Ovary (tissue), 9 donors: ENCODE results near the gene LRCH2. TPM values are rescaled to one million over a fixed set of nuclear protein-coding genes. Genes with fewer than 3 reads are reported as not detected.

Experiments used
- DNase-seq, 5 donors: peaks; one replicate each; pipeline ENCODE4 v3.0.0-alpha.2; 2019 to 2020
- H3K27ac ChIP-seq, 2 donors: fragments of 200-600 bp; one replicate each; pipeline versions ENCODE4 v1.5.1 to v1.8.0; 2019 to 2022
- H3K27me3 ChIP-seq: fragments of 200-600 bp; one replicate; pipeline ENCODE4 v1.8.0; 2022
- H3K36me3 ChIP-seq: fragments of 200-600 bp; sonication (generic); one replicate; pipeline ENCODE4 v1.5.1; 2019
- H3K4me1 ChIP-seq: one replicate; pipeline ENCODE4 v1.8.1; 2013; ENCODE audit warnings: mild to moderate bottlenecking, moderate library complexity; ENCODE audit not compliant: insufficient read depth
- H3K4me3 ChIP-seq: fragments of 200-600 bp; sonication (generic); one replicate; pipeline ENCODE4 v1.5.1; 2017
- H3K9me3 ChIP-seq, 2 donors: fragments of 200-600 bp in 1 of 2; sonication (generic) in 1 of 2; one replicate each; pipeline versions ENCODE4 v1.5.1 to v1.8.1; 2013 to 2019; ENCODE audit warnings: mild to moderate bottlenecking in 1 of 2, moderate library complexity in 1 of 2
- CTCF ChIP-seq, 3 donors: fragments of 450-650 bp in 2 of 3; fragments of 200-600 bp in 1 of 3; IDR thresholded peaks; one replicate each; pipeline versions ENCODE4 v1.5.1 to v1.8.0; 2016 to 2022; ENCODE audit warnings: antibody characterized with exemption in 3 of 3, mild to moderate bottlenecking in 1 of 3
- EP300 ChIP-seq: sonication (generic); formaldehyde crosslinking; IDR thresholded peaks from one replicate; pipeline ENCODE4 v1.6.1; 2017; ENCODE audit warnings: antibody characterized with exemption
- POLR2A ChIP-seq: fragments of 450-650 bp; IDR thresholded peaks from one replicate; pipeline ENCODE4 v1.6.1; 2017; ENCODE audit warnings: antibody characterized with exemption, mild to moderate bottlenecking, moderate library complexity
- WGBS, 3 donors: extraction: QIAGEN DNeasy Blood & Tissue Kit in 1 of 3; methylation state at CpG; one replicate each; pipeline versions ENCODE4 v1.1.5 to v1.1.7; 2013 to 2017; 5-methylcytosine and 5-hydroxymethylcytosine counted together
- intact Hi-C, 4 donors: fragments of 100-400 bp; cut with DNase I; formaldehyde crosslinking; loops; one replicate each; pipeline versions ENCODE4 v1.11.0 to v1.15.1; 2022 to 2023
- polyA plus RNA-seq, 2 donors: library from polyadenylated mRNA; stranded (reverse); fragments of 200-250 nt in 1 of 2; fragments of 350-450 nt in 1 of 2; fragmentation: Illumina TruSeq in 1 of 2; extraction: RNeasy Lipid Tissue Mini Kit (QIAGEN cat#74804) in 1 of 2; gene quantifications; one replicate each; pipeline ENCODE4 v1.2.3, GENCODE V29; 2013 to 2014
- total RNA-seq, 7 donors: library from RNA; depleted of rRNA in 2 of 7; stranded (reverse); fragments of >200 nt in 2 of 7; fragmentation: NEBNext Ultra II Directional in 3 of 7; extraction: Animal tissue kit (Norgen Biotek cat#: 25700) in 3 of 7; gene quantifications; one replicate each; pipeline versions ENCODE4 v1.1.0 to v1.2.4, GENCODE V29; 2016 to 2023
- donor health status: DM: no; HTN: no; CAD: no; lungs with moderate emphysema.
- donor health status: DM: no; HTN: no; CAD: no.
- donor health status: Bipolar disorder and iron deficiency.
- donor health status: DM: yes; HTN: yes; CAD: no.
- donor health status: DM: no; HTN: no; CAD: no.
- donor health status: DM: yes; HTN: yes; CAD: no.

Gene LRCH2
- total and polyA plus RNA-seq, 9 donors = 5.2 to 13.3 (median 8.8) TPM

GRCh38 chrX:115183980-115184379, 49.9 kb downstream of the LRCH2 start:
- intact Hi-C loops = no loop called here
- Histone ChIP-seq H3K4me1 (no peaks in the 10 kb centered on the region), H3K27me3 (no peaks in the 10 kb centered on the region), H3K27ac (no peak overlapping the region), H3K9me3 (no peaks in the 10 kb centered on the region), H3K36me3 (no peaks in the 10 kb centered on the region), H3K4me3 (no peak overlapping the region)
- TF ChIP-seq POLR2A (no peak), EP300 (no peak), CTCF (IDR thresholded peaks at IDR 0.05) (no peak)
- 56 to 64% (median 62%) methylated on average over 2 of the region's 2 CpGs for WGBS, 3 donors
- no peak for DNase-seq

- no peaks in the 10 kb centered on the region for H3K9me3 ChIP-seq
- no peak overlapping the region for H3K4me3 ChIP-seq
- no peak overlapping the region for H3K27ac ChIP-seq
- no peaks in the 10 kb centered on the region for H3K36me3 ChIP-seq
- H3K27me3 ChIP-seq = no peaks in the 10 kb centered on the region
- TF ChIP-seq POLR2A (no peak), EP300 (no peak), CTCF (IDR thresholded peaks at IDR 0.05) (no peak)
- no peaks in the 10 kb centered on the region for H3K4me1 ChIP-seq
- intact Hi-C loops = no loop called here
- WGBS, 3 donors = 47 to 56% (median 48%) methylated on average over 1 of the region's 1 CpG
- DNase-seq = no peak
Observed at GRCh38 chrX:115178473-115178872, 55.4 kb downstream of the LRCH2 start.

- WGBS, 3 donors = 78 to 82% (median 80%) methylated on average over 4 of the region's 4 CpGs
- Histone ChIP-seq H3K4me3 (no peak overlapping the region), H3K27me3 (no peaks in the 10 kb centered on the region), H3K4me1 (no peaks in the 10 kb centered on the region), H3K9me3 (no peaks in the 10 kb centered on the region), H3K36me3 (no peaks in the 10 kb centered on the region), H3K27ac (no peak overlapping the region)
- no peak for DNase-seq
- no peak for TF ChIP-seq POLR2A
- TF ChIP-seq EP300 = no peak
- TF ChIP-seq CTCF (IDR thresholded peaks at IDR 0.05) = no peak
- intact Hi-C loops = no loop called here
Observed at GRCh38 chrX:115177932-115178331, 56.0 kb downstream of the LRCH2 start.

GRCh38 chrX:115174548-115174947, 59.3 kb downstream of the LRCH2 start:
- WGBS, 3 donors = 73 to 85% (median 82%) methylated on average over 3 of the region's 3 CpGs

More at GRCh38 chrX:115174548-115174947, 59.3 kb downstream of the LRCH2 start:
- Histone ChIP-seq H3K27me3 (no peaks in the 10 kb centered on the region), H3K27ac (no peak overlapping the region), H3K4me1 (no peaks in the 10 kb centered on the region), H3K9me3 (no peaks in the 10 kb centered on the region), H3K36me3 (no peaks in the 10 kb centered on the region), H3K4me3 (no peak overlapping the region)
- DNase-seq = no peak
- no peak for TF ChIP-seq CTCF (IDR thresholded peaks at IDR 0.05)
- TF ChIP-seq EP300 = no peak
- TF ChIP-seq POLR2A = no peak
- intact Hi-C loops = no loop called here
